Stimulated activated CD8-positive, alpha-beta memory T cell treated with anti-CD3 and anti-CD28 coated beads, Interleukin-15, amount 100 ng/mL, for 24 hours (primary cell): ENCODE data around the gene IL9R.
"Not testable (repeated sequence)": the region's sequence is repeated elsewhere in the genome, so short reads cannot be mapped to it uniquely, and the experiment has no call there.

ENCODE experiments used
- DNase-seq: peaks from one replicate; pipeline ENCODE4 v3.0.0-alpha.2; 2020; ENCODE audit warnings: low read depth

Gene IL9R

DNA sequence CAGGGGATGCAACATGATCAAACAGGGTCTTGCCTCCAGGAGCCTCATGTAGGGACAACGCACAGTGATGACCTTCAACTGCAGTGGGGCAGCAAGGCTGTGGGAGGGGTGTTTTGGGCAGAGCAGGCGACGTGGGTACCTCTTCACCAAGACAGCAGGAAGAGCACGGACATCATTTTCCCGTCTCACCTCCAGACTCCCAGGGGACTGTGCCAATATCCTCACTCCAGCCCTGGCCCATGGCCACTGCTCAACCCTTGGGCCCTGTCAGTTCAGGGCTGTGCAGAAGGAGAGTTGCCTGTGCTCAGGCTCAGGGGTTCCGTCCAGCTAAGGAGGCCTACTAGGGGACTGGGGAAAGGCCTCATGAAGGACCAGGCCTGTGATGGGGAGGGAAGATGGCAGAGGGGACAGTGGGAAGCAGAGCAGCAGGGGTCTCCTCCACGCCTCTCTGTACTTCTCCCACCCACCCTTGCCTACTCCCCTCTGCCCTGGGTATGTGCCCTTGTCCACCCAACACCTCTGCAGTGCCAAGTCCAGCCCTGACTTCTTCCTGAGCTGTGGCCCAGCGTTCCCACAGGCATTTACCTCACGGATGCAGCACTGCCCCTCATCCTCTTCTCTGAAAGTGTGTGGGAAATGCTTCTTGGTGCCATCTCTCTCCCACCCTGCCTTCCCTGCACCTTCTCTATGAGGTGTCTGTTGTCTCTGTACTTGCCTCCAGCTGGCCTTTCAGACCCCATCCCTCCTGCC is 1.4 kb downstream of the IL9R start:
- DNase-seq: no peak

DNA sequence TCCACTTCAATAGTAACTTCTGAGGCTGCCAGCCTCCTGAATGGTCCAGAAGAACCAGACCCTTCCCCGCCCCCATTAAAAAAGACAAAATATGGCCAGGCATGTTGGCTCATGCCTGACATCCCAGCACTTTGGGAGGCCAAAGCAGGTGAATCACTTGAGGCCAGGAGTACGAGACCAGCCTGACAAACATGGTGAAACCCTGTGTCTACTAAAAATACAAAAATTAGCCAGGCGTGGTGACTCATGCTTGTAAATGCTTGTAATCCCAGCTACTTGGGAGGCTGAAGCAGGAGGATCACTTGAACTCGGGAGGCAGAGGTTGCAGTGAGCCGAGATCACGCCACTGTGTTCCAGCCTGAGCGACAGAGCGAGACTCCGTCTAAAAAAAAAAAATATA is 2.3 kb downstream of the IL9R start:
- DNase-seq: not testable (repeated sequence)

DNA sequence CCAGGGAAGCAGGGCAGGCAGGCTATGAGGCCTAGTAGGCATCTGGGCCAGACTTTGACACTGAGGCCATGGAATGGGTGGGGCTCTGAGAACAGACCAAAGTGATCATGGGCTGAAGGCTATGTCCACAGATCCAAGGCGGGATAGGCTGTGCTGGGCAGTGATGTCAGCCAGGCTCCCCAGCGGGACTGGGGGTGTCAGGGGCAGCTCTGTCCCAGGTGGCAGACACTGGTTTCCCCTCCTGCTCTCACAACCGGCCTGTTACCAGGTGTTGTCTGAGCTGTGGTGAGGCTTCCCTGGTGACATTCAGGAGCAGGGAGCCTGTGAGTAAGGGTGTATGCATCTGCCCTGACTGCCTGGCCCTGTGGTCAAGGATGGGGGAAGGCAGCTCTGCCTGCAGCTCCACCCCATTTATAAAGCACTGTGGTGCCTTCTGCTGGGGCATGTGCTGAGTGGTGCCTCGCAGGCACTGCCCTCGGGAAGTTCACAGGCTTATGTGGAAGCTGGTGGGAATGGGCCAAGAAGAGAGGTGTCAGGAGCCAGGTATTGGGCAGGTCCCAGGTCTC is 2.9 kb downstream of the IL9R start:
- no peak for DNase-seq

DNA sequence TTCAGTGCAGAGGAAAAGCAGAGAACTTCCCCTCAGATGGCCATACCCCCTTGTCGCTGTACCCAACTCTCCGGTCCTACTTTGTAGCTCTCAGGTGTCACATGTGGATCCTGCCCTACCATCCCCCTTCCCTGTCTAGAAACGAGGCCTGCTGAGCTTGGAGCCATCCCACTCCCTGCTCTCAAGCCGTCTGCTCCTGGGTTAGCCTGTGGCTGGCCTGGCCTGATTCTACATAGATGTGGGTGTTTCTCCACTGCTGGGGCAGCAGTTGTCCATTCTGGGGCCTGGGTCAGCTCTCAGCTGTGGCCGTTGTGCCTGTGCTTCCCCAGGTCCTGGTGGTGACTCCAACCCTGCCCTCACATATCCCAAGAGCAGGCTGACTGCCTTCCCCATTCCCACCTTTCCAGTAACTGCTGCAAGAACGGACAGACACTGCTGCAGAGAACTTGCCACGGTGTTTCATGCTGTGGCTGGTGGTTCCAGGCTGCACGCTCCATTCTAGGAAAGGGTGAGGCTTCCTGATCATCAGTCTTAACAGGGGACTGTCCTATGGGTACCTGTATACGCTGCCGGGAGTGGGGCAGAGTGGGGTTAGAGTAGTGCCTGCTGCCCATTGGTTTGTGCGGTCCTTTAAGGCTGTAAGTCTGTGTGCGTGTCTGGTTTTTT is 3.6 kb downstream of the IL9R start:
- no peak for DNase-seq

DNA sequence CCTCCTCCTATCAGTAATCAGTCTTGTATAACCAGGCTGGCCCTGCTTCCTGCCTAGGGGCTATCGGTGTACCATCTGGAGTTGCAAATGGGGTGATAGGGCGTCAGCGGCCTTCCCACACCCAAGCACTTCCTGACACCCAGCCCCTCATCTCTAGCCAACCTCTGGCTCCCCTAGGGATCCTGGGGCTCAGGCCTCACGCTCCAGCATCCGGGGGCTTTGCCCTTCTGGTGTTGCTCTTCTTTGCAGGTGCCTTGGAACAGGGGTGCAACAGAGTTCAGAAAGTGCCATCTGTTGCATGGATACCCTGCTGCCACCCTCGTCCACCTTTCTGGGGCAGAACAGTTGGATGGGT is 4.1 kb downstream of the IL9R start:
- no peak for DNase-seq

DNA sequence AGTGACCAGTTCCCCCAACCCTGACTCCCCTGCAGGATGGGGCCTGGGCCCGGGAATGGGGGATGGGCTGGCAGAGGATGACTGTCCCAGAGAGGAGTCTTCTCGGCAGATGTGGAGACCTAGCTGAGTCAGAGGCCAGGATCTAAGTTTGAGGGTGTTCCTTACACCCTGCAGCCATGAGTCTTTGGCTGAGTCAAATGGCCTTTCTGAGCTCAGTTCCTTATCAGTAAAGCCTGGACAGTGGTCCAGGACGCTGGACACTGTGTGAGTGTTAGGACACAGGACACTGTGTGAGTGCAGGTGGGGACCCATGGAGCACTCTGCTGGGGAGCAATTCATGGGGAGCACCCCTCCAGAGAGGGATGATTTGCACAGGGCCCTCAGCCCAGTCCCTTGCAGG is 5.0 kb downstream of the IL9R start:
- no peak for DNase-seq

DNA sequence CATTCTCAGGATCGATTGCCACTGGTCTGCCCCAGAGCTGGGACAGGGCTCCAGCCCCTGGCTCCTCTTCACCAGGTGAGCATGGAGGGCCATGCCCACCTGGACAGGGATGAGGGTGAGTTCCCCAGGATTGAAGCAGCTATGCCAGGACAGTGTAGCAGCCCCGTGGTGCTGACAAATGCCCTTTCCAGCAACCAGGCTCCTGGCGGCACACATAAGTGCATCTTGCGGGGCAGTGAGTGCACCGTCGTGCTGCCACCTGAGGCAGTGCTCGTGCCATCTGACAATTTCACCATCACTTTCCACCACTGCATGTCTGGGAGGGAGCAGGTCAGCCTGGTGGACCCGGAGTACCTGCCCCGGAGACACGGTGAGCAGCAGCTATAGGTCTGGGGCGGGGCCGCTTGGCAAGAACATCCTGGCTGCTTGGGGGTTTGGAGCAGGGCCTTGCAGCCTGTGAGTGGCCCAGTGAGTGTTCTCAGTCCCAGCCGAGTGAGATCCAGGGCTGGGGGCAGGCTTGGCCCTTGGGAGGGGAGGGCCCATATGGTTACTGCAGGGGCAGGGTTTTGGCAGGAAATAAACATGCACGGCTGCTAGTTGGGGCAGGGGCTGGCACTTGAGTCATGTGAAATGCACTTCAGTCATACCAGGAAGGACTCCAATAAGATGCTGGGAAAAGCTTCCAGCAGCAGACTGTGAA is 6.1 kb downstream of the IL9R start:
- DNase-seq: no peak

DNA sequence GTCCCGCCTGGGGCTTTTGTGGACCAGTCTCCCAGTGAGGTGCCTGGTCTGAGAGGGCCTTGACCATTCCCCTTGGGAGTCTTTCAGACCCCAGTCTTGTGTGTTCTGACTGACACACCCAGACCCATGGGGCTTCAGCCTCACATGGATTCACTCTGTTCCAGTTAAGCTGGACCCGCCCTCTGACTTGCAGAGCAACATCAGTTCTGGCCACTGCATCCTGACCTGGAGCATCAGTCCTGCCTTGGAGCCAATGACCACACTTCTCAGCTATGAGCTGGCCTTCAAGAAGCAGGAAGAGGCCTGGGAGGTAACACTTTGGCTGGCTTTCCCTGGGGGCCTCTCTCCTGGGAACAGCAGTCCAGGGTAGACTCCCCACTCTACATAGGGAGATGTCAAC is 6.8 kb downstream of the IL9R start:
- no peak for DNase-seq

DNA sequence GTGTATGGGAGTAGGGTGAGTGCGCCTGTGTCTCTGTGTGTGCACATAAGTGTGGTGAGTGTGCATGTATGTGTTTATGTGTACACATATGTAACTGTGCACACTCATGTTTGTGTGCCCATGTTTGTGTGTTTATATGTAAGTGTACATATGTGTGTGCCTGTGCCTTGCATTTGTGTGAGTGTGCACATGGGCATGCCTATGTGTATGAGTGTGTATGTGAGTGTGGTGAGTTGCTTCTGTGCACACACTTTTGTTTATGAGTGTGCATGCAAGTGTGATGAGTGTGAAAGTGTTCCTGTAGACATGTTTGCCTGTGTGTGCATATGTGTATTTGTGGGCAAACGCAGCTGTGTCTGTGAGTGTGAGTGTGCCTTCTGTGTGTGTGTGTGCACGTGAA is 7.2 kb downstream of the IL9R start:
- DNase-seq: no peak

DNA sequence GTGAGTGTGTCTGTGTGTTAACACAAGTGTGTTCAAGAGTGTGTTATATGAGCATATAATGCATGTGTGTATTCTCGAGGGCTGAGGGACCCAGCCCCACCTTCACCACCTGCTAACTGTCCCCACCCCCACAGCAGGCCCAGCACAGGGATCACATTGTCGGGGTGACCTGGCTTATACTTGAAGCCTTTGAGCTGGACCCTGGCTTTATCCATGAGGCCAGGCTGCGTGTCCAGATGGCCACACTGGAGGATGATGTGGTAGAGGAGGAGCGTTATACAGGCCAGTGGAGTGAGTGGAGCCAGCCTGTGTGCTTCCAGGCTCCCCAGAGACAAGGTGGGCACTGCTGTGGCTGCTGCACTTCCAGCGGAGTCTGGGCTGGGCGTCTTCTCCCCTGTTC is 7.6 kb downstream of the IL9R start:
- no peak for DNase-seq

DNA sequence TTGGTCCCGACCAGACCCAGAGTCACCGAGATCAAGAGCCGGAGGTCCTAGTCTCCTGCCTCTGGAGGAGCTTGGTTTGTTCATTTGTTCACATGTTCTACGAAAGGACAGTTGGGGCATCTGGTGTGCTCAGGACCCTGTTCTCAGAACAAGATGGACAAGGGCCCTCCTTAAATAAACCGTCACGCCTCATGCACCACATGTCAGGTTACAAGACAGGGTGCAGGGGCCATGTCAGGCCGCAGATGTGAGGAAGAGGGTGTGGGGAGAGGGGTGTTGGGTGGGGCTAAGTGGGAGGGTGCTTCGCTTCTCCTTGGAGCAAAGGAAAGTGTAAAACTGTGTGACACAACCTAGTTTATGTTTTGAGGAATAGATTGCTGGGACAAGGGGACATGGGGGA is 9.0 kb downstream of the IL9R start:
- not testable (repeated sequence) for DNase-seq

DNA sequence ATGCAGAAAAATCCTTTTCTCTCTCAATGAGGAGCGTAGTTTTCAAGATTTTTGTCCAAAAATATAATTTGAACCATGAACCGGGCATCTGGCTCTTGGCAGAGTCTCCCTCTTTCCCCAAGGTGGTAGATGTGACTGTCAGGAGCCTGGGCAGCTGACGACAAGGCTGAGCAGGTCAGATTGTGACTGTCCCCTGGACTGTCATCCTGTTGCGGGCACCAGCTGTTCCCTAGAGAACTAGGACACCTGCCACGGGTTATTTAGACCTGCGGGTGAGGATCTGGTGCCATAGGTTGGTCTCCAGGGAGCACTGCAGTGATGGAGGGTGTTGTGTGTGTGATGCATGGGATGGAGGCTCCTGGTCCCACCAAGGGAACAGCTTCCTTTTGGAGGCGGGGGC is 10.9 kb downstream of the IL9R start:
- not testable (repeated sequence) for DNase-seq

DNA sequence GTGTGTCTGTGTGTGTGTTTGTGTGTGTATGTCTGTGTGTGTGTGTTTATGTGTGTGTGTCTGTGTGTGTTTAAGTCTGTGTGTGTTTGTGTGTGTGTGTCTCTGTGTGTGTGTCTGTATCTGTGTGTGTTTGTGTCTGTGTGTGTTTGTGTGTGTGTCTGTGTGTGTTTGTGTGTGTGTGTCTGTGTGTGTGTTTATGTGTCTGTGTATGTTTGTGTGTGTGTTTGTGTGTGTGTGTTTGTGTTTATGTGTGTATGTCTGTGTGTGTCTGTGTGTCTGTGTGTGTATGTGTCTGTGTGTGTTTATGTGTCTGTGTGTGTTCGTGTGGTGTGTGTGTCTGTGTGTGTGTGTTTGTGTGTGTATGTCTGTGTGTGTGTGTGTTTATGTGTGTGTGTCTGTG is 11.4 kb downstream of the IL9R start:
- no peak for DNase-seq

DNA sequence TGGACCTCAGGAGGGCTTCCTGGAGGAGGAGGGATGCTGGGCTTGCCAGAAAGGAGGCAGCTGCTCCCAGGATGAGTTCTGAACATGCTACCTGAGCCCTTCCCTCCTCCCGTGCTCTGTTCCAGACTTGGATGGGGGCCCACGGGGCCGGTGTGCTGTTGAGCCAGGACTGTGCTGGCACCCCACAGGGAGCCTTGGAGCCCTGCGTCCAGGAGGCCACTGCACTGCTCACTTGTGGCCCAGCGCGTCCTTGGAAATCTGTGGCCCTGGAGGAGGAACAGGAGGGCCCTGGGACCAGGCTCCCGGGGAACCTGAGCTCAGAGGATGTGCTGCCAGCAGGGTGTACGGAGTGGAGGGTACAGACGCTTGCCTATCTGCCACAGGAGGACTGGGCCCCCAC is 12.2 kb downstream of the IL9R start:
- DNase-seq: not testable (repeated sequence)

DNA sequence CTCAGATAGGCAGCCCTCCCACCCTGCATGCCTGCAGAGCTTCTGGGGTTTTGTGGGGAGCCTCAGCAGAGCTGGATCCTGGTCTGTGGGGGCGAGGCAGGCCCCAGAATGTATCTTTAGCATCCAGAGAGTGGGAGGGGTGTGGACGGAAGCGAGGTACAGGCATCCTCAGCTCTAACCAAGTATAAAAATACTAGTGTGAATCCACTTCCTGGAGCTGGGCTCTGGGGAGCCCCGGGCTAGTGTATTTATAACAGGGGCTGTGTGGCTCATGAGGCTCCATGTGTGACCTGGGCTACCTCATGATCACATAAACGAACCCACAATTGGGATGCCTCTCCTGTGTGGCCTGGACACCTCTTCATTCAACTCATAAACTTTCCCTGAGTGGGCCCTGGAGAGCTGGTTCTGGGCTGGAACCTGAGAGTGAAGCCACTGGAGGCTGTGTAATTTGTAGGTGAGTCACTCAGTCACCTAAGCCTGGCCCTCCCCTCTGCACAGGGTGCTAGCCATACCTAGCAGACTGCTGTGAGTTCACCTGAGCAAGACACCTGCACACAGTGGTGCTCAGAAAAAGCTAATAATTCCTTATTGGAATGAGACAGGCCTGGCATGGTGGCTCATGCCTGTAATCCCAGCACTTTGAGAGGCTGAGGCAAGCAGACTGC is 15.9 kb downstream of the IL9R start:
- not testable (repeated sequence) for DNase-seq

DNA sequence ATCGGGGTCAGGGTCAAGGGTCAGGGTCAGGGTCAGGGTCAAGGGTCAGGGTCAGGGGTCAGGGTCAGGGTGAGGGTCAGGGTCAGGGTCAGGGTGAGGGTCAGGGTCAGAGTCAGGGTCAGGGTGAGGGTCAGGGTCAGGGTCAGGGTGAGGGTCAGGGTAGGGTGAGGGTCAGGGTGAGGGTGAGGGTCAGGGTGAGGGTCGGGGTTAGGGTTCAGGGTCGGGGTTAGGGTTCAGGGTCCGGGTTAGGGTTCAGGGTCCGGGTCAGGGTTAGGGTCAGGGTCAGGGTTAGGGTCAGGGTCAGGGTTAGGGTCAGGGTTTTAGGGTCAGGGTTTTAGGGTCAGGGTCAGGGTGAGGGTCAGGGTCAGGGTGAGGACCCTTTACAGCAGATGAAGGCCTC is 22.4 kb downstream of the IL9R start:
- not testable (repeated sequence) for DNase-seq

DNA sequence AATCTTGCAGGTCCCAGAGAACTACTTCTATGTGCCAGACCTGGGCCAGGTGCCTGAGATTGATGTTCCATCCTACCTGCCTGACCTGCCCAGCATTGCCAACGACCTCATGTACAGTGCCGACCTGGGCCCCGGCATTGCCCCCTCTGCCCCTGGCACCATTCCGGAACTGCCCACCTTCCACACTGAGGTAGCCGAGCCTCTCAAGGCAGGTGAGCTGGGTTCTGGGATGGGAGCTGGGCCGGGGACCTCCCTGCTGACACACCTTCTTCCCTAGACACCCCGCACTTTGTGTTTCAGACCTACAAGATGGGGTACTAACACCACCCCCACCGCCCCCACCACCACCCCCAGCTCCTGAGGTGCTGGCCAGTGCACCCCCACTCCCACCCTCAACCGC is 25.5 kb downstream of the IL9R start:
- DNase-seq: not testable (repeated sequence)

DNA sequence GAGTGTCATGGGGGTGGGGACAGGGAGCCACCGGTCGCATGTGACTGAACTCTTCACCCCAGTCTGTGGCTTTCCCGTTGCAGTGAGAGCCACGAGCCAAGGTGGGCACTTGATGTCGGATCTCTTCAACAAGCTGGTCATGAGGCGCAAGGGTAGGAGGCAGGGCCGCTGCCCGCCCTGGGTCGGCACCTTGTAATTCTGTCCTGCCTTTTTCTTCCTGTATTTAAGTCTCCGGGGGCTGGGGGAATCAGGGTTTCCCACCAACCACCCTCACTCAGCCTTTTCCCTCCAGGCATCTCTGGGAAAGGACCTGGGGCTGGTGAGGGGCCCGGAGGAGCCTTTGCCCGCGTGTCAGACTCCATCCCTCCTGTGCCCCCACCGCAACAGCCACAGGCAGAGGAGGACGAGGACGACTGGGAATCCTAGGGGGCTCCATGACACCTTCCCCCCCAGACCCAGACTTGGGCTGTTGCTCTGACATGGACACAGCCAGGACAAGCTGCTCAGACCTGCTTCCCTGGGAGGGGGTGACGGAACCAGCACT is 27.5 kb downstream of the IL9R start:
- DNase-seq: not testable (repeated sequence)

DNA sequence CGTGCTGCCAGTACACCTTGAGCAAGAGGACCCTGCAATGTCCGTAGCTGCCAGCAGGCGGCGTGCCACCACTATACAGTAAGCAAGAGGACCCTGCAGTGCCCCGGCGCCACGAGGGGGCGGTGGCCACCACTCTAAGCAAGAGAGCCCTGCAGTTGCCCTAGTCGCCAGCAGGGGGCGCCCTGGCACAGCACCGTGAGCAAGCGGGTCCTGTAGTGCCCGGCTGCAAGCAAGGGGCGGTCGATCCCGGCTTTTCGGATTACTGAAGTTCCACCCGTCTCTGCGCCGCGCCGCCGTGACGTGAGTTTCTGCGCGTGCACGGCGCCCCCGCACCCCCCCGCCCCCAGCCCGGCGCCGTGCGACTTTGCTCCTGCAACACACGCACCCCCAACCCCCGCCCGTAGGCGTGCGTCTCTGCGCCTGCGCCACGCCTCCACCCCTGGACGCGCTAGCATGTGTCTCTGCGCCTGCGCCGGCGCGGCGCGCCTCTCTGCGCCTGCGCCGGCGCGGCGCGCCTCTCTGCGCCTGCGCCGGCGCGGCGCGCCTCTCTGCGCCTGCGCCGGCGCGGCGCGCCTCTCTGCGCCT is 31.2 kb downstream of the IL9R start:
- DNase-seq: not testable (repeated sequence)

DNA sequence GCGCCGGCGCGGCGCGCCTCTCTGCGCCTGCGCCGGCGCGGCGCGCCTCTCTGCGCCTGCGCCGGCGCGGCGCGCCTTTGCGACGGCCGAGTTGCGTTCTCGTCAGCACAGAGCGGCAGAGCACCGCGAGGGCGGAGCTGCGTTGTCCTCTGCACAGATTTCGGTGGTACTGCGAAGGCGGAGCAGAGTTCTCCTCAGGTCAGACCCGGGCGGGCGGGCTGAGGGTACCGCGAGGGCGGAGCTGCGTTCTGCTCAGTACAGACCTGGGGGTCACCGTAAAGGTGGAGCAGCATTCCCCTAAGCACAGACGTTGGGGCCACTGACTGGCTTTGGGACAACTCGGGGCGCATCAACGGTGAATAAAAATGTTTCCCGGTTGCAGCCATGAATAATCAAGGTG is 31.8 kb downstream of the IL9R start:
- not testable (repeated sequence) for DNase-seq

DNA sequence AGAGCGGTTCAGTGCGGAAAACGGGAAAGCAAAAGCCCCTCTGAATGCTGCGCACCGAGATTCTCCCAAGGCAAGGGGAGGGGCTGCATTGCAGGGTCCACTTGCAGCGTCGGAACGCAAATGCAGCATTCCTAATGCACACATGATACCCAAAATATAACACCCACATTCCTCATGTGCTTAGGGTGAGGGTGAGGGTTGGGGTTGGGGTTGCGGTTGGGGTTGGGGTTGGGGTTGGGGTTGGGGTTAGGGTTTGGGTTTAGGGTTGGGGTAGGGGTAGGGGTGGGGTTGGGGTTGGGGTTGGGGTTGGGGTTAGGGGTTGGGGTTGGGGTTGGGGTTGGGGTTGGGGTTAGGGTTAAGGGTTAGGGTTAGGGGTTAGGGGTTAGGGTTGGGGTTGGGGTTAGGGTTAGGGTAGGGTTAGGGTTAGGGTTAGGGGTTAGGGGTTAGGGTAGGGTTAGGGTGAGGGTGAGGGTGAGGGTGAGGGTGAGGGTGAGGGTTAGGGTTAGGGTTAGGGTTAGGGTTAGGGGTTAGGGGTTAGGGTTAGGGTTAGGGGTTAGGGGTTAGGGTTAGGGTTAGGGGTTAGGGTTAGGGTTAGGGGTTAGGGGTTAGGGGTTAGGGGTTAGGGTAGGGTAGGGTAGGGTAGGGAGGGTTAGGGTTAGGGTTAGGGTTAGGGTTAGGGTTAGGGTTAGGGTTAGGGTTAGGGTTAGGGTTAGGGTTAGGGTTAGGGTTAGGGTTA is 32.4 kb downstream of the IL9R start:
- not testable (repeated sequence) for DNase-seq
